ENCODE measurements around the gene NBEA.

NBEA gene

DNA sequence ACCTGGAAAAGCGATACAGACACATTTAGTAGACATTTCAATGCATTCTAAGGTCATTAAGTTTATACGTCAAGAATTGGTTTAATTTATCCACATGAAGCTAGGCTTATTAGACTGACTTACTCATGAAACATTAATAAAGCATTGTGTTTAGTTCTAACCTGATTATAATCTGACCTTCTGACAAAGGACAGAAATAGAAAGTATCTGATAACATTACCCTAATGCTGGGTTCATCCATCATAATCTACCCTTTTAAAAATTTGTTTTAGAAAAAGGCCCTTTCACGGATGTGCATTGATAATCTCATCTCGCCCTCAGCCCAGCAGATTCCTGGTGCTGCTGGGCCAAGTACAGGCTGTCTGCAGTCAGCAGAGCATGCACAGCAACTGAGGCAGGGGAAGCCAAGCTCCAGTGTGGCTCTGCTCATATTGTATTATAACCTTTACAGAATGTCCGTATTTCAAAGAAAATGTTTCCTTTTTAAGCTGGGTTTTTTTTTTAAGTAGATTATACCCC is 676.6 kb downstream of the NBEA start:
- Histone ChIP-seq H3K9me3 (ENCODE audit: control extremely low read depth in 1 of 5, control insufficient read depth in 4 of 5, insufficient read depth in 2 of 5, low read depth in 1 of 5, low read length in 4 of 5) (no peaks in the 10 kb centered on the region), H3K27me3 (replicated peaks in 2 of 5; ENCODE audit: control insufficient read depth in 4 of 5, insufficient read depth in 5 of 5, low read length in 4 of 5) (no peaks in the 10 kb centered on the region), H3K4me3 (ENCODE audit: control insufficient read depth in 1 of 7, extremely low read depth in 1 of 7, insufficient read depth in 4 of 7, low read depth in 2 of 7, low read length in 6 of 7) (no peak overlapping the region), H3K36me3 (ENCODE audit: control insufficient read depth in 4 of 4, insufficient read depth in 4 of 4, low read length in 3 of 4) (no peaks in the 10 kb centered on the region), H3K4me1 (ENCODE audit: control extremely low read depth in 1 of 4, control insufficient read depth in 4 of 4, insufficient read depth in 4 of 4, low read length in 3 of 4) (no peaks in the 10 kb centered on the region), H3K27ac (ENCODE audit: insufficient read depth in 1 of 2, low read depth in 1 of 2, low read length in 2 of 2, poor library complexity in 1 of 2, severe bottlenecking in 2 of 2) (no peak overlapping the region)
- ChIA-PET CTCF (no interaction called here), POLR2A (no interaction called here)
- 94% methylated on average over 2 of the region's 5 CpGs for WGBS (ENCODE audit: insufficient coverage)
- DNase-seq: no peak

DNA sequence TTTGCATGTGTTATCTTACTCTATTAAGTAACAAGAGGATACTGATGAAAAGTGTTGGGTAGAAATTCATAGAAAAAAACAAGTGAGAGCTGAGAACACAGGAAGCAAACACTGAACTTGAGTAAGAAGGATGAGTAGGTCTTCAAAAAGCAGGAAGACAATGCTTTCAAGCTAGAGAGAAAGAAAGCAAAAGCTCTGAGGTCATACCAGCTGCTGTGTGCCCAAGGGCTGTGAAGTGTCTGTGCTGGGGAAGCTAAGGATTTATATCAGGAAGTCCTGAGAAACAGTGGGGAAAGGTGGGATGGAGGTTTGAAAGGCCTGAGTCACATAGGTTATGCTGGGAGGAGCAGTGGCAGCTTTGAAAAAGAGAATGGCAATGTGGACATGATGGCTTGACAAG is 679.9 kb downstream of the NBEA start:
- no peak for DNase-seq
- H3K4me1 ChIP-seq (ENCODE audit: control extremely low read depth in 1 of 4, control insufficient read depth in 4 of 4, insufficient read depth in 4 of 4, low read length in 3 of 4): no peaks in the 10 kb centered on the region
- no peaks in the 10 kb centered on the region for H3K9me3 ChIP-seq (ENCODE audit: control extremely low read depth in 1 of 5, control insufficient read depth in 4 of 5, insufficient read depth in 2 of 5, low read depth in 1 of 5, low read length in 4 of 5)
- H3K4me3 ChIP-seq (ENCODE audit: control insufficient read depth in 1 of 7, extremely low read depth in 1 of 7, insufficient read depth in 4 of 7, low read depth in 2 of 7, low read length in 6 of 7): no peak overlapping the region
- ChIA-PET CTCF (interaction anchor here (1.3 kb wide), 1 partner anchor 196 kb away, joined by 3 read pairs; no protein-coding TSS in a partner anchor), POLR2A (no interaction called here)
- H3K36me3 ChIP-seq (ENCODE audit: control insufficient read depth in 4 of 4, insufficient read depth in 4 of 4, low read length in 3 of 4): no peaks in the 10 kb centered on the region
- no peaks in the 10 kb centered on the region for H3K27me3 ChIP-seq (replicated peaks in 2 of 5; ENCODE audit: control insufficient read depth in 4 of 5, insufficient read depth in 5 of 5, low read length in 4 of 5)
- H3K27ac ChIP-seq (ENCODE audit: insufficient read depth in 1 of 2, low read depth in 1 of 2, low read length in 2 of 2, poor library complexity in 1 of 2, severe bottlenecking in 2 of 2): no peak overlapping the region

DNA sequence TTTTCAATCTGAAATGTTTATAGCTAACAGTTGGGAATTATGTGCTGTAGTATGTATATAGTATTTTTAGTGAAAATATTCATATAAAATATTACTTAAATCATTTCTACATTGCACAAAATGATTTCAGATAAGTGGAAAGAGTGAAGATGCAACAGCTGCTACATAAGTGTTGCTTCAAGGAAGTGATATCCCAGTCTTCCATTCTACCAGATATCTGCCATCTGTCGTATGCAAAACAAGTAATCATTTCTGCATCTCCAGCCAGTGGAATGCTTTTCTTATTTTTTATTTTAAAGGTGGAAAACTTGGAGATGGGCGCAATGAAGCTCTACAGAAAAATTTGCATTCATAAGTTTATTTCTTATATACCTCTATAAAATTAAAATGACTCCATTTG is 687.0 kb downstream of the NBEA start:
- DNase-seq: no peak
- Histone ChIP-seq H3K27me3 (replicated peaks in 2 of 5; ENCODE audit: control insufficient read depth in 4 of 5, insufficient read depth in 5 of 5, low read length in 4 of 5) (no peaks in the 10 kb centered on the region), H3K27ac (ENCODE audit: insufficient read depth in 1 of 2, low read depth in 1 of 2, low read length in 2 of 2, poor library complexity in 1 of 2, severe bottlenecking in 2 of 2) (no peak overlapping the region), H3K36me3 (ENCODE audit: control insufficient read depth in 4 of 4, insufficient read depth in 4 of 4, low read length in 3 of 4) (no peaks in the 10 kb centered on the region), H3K9me3 (ENCODE audit: control extremely low read depth in 1 of 5, control insufficient read depth in 4 of 5, insufficient read depth in 2 of 5, low read depth in 1 of 5, low read length in 4 of 5) (no peaks in the 10 kb centered on the region), H3K4me3 (ENCODE audit: control insufficient read depth in 1 of 7, extremely low read depth in 1 of 7, insufficient read depth in 4 of 7, low read depth in 2 of 7, low read length in 6 of 7) (no peak overlapping the region), H3K4me1 (ENCODE audit: control extremely low read depth in 1 of 4, control insufficient read depth in 4 of 4, insufficient read depth in 4 of 4, low read length in 3 of 4) (no peaks in the 10 kb centered on the region)
- POLR2A ChIA-PET: no interaction called here
- no CpG with 5 or more reads among the region's 2 CpGs for WGBS (ENCODE audit: insufficient coverage)
- CTCF ChIA-PET: interaction anchor here (1.3 to 1.8 kb wide), 2 partner anchors 17 to 29 kb away, joined by 3 to 4 read pairs; no protein-coding TSS in a partner anchor

DNA sequence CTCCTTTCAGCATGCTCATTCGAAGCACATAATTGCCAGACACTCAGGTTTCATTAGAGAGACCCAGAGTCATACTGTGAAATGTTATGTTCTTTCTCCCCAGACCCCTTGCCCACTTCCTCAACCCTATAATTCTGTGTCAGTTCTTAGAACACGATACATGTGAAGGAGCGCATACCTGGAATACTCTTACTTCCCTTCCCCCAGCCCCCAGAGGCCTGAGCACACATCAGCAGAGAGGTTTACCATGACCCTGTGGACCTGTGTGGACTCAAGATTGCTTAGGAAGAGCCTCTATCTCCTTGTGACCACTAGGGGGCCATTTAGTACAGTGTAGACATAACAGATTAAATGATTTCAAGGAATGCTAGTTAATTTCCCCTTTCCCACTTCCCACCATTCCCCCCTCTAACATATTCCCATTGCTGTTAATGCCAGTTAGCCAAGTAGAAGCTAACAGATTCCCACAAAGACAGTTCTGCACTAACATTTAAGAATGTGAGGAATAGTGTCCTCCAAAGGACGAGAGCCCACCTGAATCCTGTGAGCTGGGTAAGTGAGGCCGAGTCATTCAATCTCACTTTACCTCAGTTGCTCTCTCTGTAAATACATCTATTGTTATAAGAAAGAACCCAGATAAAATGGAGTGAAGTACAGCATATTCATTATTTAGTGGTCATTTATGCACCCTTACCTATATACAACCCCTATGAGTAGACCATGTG is 688.6 kb downstream of the NBEA start:
- H3K4me3 ChIP-seq (ENCODE audit: control insufficient read depth in 1 of 7, extremely low read depth in 1 of 7, insufficient read depth in 4 of 7, low read depth in 2 of 7, low read length in 6 of 7): no peak overlapping the region
- H3K27ac ChIP-seq (ENCODE audit: insufficient read depth in 1 of 2, low read depth in 1 of 2, low read length in 2 of 2, poor library complexity in 1 of 2, severe bottlenecking in 2 of 2): no peak overlapping the region
- H3K4me1 ChIP-seq (ENCODE audit: control extremely low read depth in 1 of 4, control insufficient read depth in 4 of 4, insufficient read depth in 4 of 4, low read length in 3 of 4): no peaks in the 10 kb centered on the region
- ChIA-PET CTCF (interaction anchor here (0.7 to 2.4 kb wide), 5 partner anchors 16 to 188 kb away, joined by 3 to 8 read pairs (median 4); no protein-coding TSS in a partner anchor), POLR2A (no interaction called here)
- H3K36me3 ChIP-seq (ENCODE audit: control insufficient read depth in 4 of 4, insufficient read depth in 4 of 4, low read length in 3 of 4): no peaks in the 10 kb centered on the region
- H3K27me3 ChIP-seq (replicated peaks in 2 of 5; ENCODE audit: control insufficient read depth in 4 of 5, insufficient read depth in 5 of 5, low read length in 4 of 5): no peaks in the 10 kb centered on the region
- no peaks in the 10 kb centered on the region for H3K9me3 ChIP-seq (ENCODE audit: control extremely low read depth in 1 of 5, control insufficient read depth in 4 of 5, insufficient read depth in 2 of 5, low read depth in 1 of 5, low read length in 4 of 5)
- 97% methylated on average over 3 of the region's 5 CpGs for WGBS (ENCODE audit: insufficient coverage)
- DNase-seq: peak; percentile 9 to 38 (median 34)

DNA sequence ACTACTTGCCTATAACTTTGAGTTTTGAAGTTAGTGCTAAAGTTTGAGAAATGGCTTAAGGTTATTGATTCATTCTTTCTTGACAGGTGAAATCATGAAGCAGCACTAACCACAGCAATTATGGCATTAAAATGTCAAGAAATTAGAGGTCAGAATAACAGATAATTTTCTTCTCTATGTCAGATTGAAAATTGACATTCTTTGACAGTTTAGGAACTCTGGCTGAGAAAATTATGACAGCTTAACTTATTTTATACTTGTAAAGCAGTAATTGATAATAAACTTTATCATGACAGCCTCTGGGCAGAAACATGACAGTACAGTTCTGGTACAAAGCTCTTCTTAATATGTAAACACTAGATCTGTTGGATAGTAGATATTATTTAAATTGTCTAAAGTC is 689.6 kb downstream of the NBEA start:
- POLR2A ChIA-PET: no interaction called here
- Histone ChIP-seq H3K27me3 (replicated peaks in 2 of 5; ENCODE audit: control insufficient read depth in 4 of 5, insufficient read depth in 5 of 5, low read length in 4 of 5) (no peaks in the 10 kb centered on the region), H3K4me3 (ENCODE audit: control insufficient read depth in 1 of 7, extremely low read depth in 1 of 7, insufficient read depth in 4 of 7, low read depth in 2 of 7, low read length in 6 of 7) (no peak overlapping the region), H3K9me3 (ENCODE audit: control extremely low read depth in 1 of 5, control insufficient read depth in 4 of 5, insufficient read depth in 2 of 5, low read depth in 1 of 5, low read length in 4 of 5) (no peaks in the 10 kb centered on the region), H3K27ac (ENCODE audit: insufficient read depth in 1 of 2, low read depth in 1 of 2, low read length in 2 of 2, poor library complexity in 1 of 2, severe bottlenecking in 2 of 2) (no peak overlapping the region), H3K36me3 (ENCODE audit: control insufficient read depth in 4 of 4, insufficient read depth in 4 of 4, low read length in 3 of 4) (no peaks in the 10 kb centered on the region), H3K4me1 (ENCODE audit: control extremely low read depth in 1 of 4, control insufficient read depth in 4 of 4, insufficient read depth in 4 of 4, low read length in 3 of 4) (no peaks in the 10 kb centered on the region)
- DNase-seq: no peak
- CTCF ChIA-PET: interaction anchor here (0.5 to 2.4 kb wide), 5 partner anchors 15 to 1789 kb away, joined by 3 to 8 read pairs (median 3); no protein-coding TSS in a partner anchor

DNA sequence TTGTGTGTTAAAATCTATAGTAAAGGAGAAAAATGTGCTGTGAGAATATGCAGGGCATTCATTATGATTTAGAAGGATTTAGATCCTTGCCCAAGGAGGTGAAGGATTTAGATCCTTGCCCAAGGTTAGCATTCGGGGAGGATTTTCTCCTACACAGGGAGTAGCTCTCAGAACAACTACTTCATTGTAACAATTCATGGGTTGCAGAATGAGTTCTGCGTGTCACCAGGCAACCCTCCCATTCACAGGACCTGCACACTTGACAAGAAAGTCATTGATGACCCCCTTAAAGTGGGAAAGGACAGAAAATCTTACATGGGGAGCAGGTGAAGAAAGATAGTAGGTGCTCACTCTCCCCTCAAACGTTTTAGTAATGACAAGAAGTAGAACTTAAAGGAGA is 701.6 kb downstream of the NBEA start:
- DNase-seq: no peak
- no peaks in the 10 kb centered on the region for H3K36me3 ChIP-seq (ENCODE audit: control insufficient read depth in 4 of 4, insufficient read depth in 4 of 4, low read length in 3 of 4)
- ChIA-PET POLR2A (no interaction called here), CTCF (no interaction called here)
- no peak overlapping the region for H3K27ac ChIP-seq (ENCODE audit: insufficient read depth in 1 of 2, low read depth in 1 of 2, low read length in 2 of 2, poor library complexity in 1 of 2, severe bottlenecking in 2 of 2)
- H3K4me3 ChIP-seq (ENCODE audit: control insufficient read depth in 1 of 7, extremely low read depth in 1 of 7, insufficient read depth in 4 of 7, low read depth in 2 of 7, low read length in 6 of 7): no peak overlapping the region
- H3K4me1 ChIP-seq (ENCODE audit: control extremely low read depth in 1 of 4, control insufficient read depth in 4 of 4, insufficient read depth in 4 of 4, low read length in 3 of 4): no peaks in the 10 kb centered on the region
- 86% methylated on average over 2 of the region's 3 CpGs for WGBS (ENCODE audit: insufficient coverage)
- H3K9me3 ChIP-seq (ENCODE audit: control extremely low read depth in 1 of 5, control insufficient read depth in 4 of 5, insufficient read depth in 2 of 5, low read depth in 1 of 5, low read length in 4 of 5): no peaks in the 10 kb centered on the region
- no peaks in the 10 kb centered on the region for H3K27me3 ChIP-seq (replicated peaks in 2 of 5; ENCODE audit: control insufficient read depth in 4 of 5, insufficient read depth in 5 of 5, low read length in 4 of 5)

DNA sequence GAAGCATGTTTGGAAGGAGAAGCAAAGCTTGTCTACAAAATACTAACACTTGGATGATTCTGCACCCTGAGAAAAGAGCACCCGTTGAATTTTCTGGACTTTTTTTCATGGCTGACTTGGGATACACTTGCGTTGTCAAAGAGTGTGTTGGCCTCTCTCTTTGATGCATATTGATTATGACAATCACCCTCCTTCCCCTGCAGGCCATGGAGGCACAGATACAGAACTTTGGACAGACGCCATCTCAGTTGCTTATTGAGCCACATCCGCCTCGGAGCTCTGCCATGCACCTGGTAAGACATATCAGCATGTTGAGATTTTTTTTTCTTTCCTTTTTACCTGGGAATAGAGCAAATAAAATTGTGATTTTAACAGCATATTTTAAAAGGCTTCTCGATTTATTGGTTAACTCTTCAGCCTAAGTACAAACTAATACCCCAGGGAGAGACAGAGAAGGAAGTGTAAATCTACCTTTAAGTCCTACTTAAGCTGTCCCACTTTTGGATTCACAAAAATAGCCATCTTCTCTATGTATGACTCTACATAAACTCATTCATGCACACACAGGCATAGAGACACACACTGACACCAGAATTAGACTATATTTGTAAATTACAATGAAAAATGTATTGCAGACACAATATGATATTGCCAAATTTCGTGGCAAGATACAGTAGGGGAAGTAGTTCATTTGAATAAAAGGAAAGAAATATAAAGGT is 704.1 kb downstream of the NBEA start:
- Histone ChIP-seq H3K27me3 (replicated peaks in 2 of 5; ENCODE audit: control insufficient read depth in 4 of 5, insufficient read depth in 5 of 5, low read length in 4 of 5) (no peaks in the 10 kb centered on the region), H3K27ac (ENCODE audit: insufficient read depth in 1 of 2, low read depth in 1 of 2, low read length in 2 of 2, poor library complexity in 1 of 2, severe bottlenecking in 2 of 2) (no peak overlapping the region), H3K4me1 (ENCODE audit: control extremely low read depth in 1 of 4, control insufficient read depth in 4 of 4, insufficient read depth in 4 of 4, low read length in 3 of 4) (no peaks in the 10 kb centered on the region), H3K4me3 (ENCODE audit: control insufficient read depth in 1 of 7, extremely low read depth in 1 of 7, insufficient read depth in 4 of 7, low read depth in 2 of 7, low read length in 6 of 7) (no peak overlapping the region), H3K36me3 (ENCODE audit: control insufficient read depth in 4 of 4, insufficient read depth in 4 of 4, low read length in 3 of 4) (no peaks in the 10 kb centered on the region), H3K9me3 (ENCODE audit: control extremely low read depth in 1 of 5, control insufficient read depth in 4 of 5, insufficient read depth in 2 of 5, low read depth in 1 of 5, low read length in 4 of 5) (no peaks in the 10 kb centered on the region)
- POLR2A ChIA-PET: no interaction called here
- 85% methylated on average over 5 of the region's 7 CpGs for WGBS (ENCODE audit: insufficient coverage)
- no peak for DNase-seq
- CTCF ChIA-PET: interaction anchor here (1.1 to 2.3 kb wide), 3 partner anchors 12 to 17 kb away, joined by 3 to 8 read pairs (median 3); no protein-coding TSS in a partner anchor

All from common myeloid progenitor, CD34-positive (primary cell).